HG03066 (cell line): ENCODE results near the gene MEIS1.

Experiments
- ATAC-seq: cut with Tn5 transposase; IDR thresholded peaks from one replicate; pipeline ENCODE4 v1.9.1; 2021; ENCODE audit warnings: low read depth; ENCODE audit not compliant: unreplicated experiment

The MEIS1 gene

GRCh38 chr2:66431274-66431642 lies 3.7 kb upstream of the MEIS1 start:
- ATAC-seq: no peak

GRCh38 chr2:66431846-66432587 lies 2.9 kb upstream of the MEIS1 start:
- ATAC-seq: no peak

- no peak for ATAC-seq
These were observed 1.9 kb upstream of the MEIS1 start for GRCh38 chr2:66432801-66433694.

GRCh38 chr2:66433695-66433944 lies 1.3 kb upstream of the MEIS1 start:
- no peak for ATAC-seq

GRCh38 chr2:66433945-66434678 lies 813 bp upstream of the MEIS1 start:
- ATAC-seq: no peak

GRCh38 chr2:66435549-66435875 lies 587 bp downstream of the MEIS1 start:
- ATAC-seq: no peak

GRCh38 chr2:66435963-66436362 lies 1.0 kb downstream of the MEIS1 start:
- no peak for ATAC-seq

GRCh38 chr2:66436581-66437001 lies 1.7 kb downstream of the MEIS1 start:
- ATAC-seq: no peak

- no peak for ATAC-seq
These were observed 2.3 kb downstream of the MEIS1 start for GRCh38 chr2:66437109-66437690.

GRCh38 chr2:66437691-66438497 lies 3.0 kb downstream of the MEIS1 start:
- ATAC-seq: no peak

- no peak for ATAC-seq
These were observed 3.5 kb downstream of the MEIS1 start for GRCh38 chr2:66438498-66438833.

- no peak for ATAC-seq
These were observed 4.2 kb downstream of the MEIS1 start for GRCh38 chr2:66438891-66439811.

GRCh38 chr2:66439812-66440542 lies 5.1 kb downstream of the MEIS1 start:
- no peak for ATAC-seq

GRCh38 chr2:66440708-66441497 lies 6.0 kb downstream of the MEIS1 start:
- ATAC-seq: no peak

- no peak for ATAC-seq
These were observed 6.8 kb downstream of the MEIS1 start for GRCh38 chr2:66441581-66442320.

- ATAC-seq: no peak
These were observed 7.7 kb downstream of the MEIS1 start for GRCh38 chr2:66442516-66443185.
